ENCODE data around the gene PLXNA2.

- TF ChIP-seq POLR2A (IDR thresholded peaks at IDR 0.05), result no peak
- TF ChIP-seq POLR2AphosphoS5 (IDR thresholded peaks at IDR 0.05; ENCODE audit: insufficient read depth in 1 of 2, low read depth in 1 of 2), result no peak
- TF ChIP-seq CTCF (IDR thresholded peaks at IDR 0.05), result no peak
These were observed 142.3 kb downstream of the PLXNA2 start for GRCh38 chr1:208101661-208102431.

Data from vagina (tissue), 2 donors.